GM23248 (cell line): ENCODE data around the gene CNOT2.

Source experiments
- EZH2 ChIP-seq: fragments of 200-600 bp; sonication (generic); IDR thresholded peaks from 2 replicates; pipeline ENCODE4 v1.6.1; 2018; ENCODE audit warnings: antibody characterized with exemption, mild to moderate bottlenecking; ENCODE audit not compliant: insufficient read depth, poor library complexity, severe bottlenecking
- EZH2phosphoT487 ChIP-seq: fragments of 200-600 bp; sonication (generic); IDR thresholded peaks from 2 replicates; pipeline ENCODE4 v1.6.1; 2018; ENCODE audit warnings: antibody characterized with exemption, moderate library complexity, mild to moderate bottlenecking, low read depth; ENCODE audit not compliant: insufficient read depth

GRCh38 chr12:70277973-70278372 lies 34.7 kb downstream of the CNOT2 start:
- no peak for TF ChIP-seq EZH2
- TF ChIP-seq EZH2phosphoT487, result no peak
